DMS53 treated with DMSO at 0.1 percent for 48 hours (cell line): Measurements from ENCODE around the gene LIN7B.

Source experiments
- DNase-seq: peaks from one replicate; lab custom pipeline; 2025; ENCODE audit not compliant: unreplicated experiment; lab: John Stamatoyannopoulos, UW

LIN7B gene

GRCh38 chr19:49160450-49161189, 46.5 kb downstream of the LIN7B start:
- DNase-seq, result no peak

- no peak for DNase-seq
Measured at GRCh38 chr19:49161987-49162386, 47.8 kb downstream of the LIN7B start.

- DNase-seq, result no peak
Measured at GRCh38 chr19:49165111-49165750, 51.1 kb downstream of the LIN7B start.

- DNase-seq, result no peak
Measured at GRCh38 chr19:49165865-49166301, 51.7 kb downstream of the LIN7B start.

- no peak for DNase-seq
Measured at GRCh38 chr19:49167857-49168409, 53.8 kb downstream of the LIN7B start.
